GM19035 (cell line): ENCODE measurements around the gene CA5A.

Experiments used
- ATAC-seq: cut with Tn5 transposase; IDR thresholded peaks from one replicate; pipeline ENCODE4 v1.9.1; 2021; ENCODE audit not compliant: unreplicated experiment

CA5A gene

DNA sequence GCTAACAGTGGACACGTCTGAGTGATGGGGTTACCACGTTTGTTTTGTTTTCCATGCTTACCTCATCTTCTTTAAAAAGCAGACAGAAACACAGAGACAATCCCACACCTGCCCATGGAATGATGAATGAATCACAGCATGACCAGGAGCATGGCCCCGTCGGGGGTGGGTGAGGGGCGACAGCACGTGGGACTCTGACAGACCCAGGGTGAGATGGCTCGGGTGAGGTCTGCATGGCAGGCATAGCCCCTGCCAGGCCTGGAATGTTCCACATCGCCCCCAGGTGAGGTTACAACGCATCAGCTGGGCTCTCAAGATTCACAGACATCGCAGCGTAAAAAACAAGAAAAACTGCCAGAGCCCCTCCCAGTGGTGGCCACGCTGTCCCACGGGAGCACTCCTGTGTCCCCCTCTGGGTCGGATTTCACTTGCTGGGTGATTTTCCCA is 85.2 kb downstream of the CA5A start:
- no peak for ATAC-seq

DNA sequence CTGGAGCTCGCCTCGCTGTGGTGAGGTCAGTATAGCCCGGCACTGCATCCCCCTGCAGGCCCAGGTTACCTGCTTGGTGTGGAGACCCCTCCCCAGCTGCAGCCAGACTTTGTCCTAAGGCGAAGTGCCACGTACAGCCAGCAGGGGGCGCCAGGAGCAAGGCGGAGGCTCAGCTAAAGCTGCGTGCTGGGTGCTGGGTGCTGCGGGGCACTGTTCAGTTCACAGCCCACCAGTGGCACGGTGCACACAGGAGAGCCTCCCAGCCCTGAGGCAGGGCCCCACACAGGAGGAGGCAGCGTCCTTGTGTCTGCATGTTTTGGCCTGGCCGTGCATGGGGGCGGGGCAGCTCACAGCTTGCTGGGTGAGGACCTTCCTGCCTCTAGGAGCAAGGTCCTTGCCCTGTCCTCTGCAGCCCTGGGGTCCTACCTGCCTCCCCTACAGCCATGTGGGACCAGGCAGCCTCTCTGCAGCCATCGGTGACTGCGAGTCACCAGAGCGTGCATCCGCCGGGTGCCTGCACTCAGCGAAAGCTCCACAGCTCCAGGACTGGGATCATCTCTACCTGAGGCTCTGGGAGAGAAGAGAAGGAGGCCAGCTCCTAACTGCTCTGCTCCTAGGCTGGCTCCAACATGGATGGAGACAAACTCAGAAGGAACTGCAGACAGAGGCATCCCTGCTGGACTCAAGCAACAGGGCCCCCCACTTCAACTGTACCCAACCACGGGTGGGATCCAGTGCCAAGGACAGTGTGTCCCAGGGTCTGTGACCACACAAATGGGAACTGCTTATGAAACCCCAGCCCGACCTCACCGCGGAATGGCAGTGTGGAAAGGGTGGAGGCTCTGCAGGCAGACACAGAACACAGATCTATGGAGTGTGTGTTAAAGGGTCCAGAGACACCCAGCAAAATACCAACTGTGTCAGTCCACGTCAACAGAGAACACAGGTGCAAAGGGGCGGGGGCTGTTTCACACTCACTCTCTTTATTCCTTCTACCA is 86.0 kb downstream of the CA5A start:
- ATAC-seq: no peak

DNA sequence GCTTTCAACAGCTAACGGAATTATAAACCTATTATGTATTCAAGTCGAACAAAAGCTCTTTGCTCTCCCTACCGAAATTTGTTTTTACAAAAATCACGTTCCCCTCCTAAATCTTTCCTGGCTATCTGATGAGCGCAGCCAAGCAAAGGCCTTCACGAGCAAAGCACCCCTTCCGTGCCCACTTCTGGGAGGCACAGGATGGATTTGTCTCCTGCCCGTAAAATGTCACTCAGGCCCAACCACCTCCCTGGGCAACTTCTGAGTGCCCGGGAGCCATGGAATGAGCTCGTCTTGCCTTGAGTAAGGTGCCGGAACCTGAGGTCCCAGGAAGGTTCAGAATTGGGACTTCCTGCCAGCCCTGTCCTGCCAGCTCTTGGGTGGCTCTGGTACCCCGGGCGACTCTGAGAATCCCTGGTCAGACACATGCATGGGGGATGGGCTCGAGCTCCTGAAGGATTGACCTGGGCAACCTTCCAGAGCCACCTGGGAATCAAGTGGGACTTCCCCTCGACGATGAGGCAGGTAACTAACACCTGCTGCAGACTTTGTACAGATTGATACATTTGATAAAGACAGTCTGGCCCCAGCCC is 86.8 kb downstream of the CA5A start:
- no peak for ATAC-seq

DNA sequence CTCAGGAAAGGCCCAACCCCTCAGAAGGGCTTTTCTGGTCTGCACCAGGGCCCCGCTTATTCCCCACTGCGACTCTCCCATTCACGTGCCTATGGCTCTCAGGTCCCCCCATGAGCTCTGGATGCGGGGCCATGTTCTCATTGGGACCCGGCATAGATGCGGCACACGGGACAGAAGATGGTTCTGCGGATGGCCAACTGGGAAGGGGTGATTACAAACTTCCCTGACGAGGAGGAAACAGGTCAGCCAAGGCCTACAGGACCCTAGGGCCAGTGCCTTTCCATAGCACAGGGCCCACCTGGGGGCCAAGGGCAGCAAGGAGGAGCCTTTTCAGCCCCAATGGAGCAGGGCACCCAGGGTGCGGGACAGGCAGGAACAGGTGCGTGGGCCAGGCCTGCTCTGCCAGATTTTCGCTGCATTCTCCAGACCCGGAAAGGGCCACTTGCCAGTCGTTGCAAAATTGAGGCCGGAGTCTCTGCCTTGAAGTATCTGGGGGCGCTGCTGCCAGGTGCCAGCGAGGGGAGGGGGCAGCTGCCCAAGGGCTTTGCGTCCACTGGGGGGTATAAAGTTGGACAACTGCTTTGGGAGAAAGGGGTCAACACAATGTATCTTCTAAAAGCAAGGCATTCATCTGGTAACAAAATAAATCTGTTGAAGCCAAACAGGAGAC is 87.5 kb downstream of the CA5A start:
- ATAC-seq: no peak

DNA sequence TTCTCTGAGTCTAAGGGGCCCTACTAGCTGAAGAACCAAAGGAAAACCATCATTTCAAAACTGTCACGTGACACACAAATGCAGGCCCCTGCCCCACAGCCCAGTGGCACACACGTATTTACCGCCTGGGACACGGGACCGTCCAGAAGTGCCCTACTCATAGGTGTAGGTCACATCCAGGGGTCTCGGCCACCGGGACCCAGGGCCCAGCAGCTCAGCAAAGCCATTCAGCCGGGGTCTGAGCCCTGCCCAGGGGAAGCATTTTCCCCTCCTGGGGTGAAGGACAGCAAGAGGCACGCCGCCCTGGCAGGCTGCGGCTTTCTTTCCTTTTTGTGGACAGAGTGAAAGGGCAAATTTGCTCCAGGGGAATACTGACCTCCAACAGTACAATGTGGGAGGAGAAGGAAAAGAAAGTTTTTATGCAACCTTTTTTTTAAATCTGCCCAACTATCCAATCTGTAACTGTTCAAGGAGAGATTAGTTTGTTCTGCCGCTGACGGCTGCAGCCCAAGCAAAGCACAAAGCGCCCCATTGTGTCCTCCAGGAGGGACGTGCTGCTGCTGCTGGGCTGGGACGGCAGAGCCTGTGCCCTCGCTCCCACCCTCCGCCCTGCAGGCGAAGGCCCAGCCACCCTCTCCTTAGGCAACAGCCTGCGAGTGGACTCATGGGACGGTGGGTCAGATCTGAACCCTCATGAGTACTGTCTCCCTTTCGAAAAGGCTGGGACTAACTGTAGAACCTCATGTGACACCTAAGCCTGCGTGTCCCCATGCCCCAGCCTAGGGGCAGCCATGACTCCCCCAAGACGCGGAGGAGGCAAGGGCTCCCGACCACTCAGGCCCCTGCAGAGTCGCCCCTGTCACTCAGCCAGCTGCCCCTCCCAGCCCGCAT is 88.3 kb downstream of the CA5A start:
- no peak for ATAC-seq

DNA sequence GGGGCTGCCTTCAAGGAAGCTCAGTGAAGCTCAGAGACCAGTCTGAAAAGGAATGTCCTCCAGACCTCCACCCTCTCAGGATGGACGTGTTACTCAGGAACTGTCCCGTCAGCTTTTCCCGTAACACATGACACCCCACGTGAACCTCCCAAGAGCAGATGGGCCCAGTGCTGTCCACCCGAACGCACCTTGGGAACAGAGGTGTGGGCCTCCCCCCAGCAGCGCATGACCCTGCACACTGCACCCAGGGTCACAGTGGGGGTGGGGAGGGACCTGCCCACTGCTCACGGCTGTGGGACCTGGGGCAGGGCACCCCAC is 88.9 kb downstream of the CA5A start:
- no peak for ATAC-seq

DNA sequence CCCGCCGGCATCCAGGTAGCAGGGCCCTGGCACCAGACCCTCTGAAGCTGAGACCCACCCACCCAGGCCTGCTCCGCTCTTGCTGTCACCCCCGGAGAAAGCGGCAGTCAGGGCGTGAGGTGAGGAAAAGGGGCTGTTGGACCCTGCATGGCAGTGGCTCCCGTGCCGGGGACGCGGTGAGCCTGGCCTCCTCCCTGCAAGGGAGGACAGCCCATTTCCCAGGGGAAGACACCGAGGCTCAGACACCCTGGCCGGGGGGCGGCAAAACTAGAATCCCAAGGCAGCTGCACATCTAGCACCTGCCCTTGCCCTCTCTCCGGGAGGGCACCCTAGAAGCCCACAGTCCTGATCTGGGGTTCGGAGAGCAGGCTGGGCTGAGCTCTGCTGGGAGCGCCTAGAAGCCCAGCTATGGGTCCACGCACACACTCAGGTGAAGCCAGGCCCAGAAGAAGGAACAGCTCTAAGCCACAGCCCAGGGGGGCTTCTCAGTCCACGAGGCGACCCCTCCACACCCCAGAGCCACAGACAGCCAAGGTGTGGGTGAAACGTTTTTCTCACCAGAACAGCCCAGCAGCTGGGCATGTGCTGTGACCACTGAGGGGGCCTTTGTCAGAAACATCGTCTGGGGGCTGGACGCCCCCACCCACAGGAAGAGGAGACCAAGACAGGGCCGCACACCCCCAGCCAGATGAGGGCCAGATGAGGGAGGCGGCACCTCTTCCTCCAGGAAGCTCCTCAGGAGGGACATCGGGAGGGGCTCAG is 89.4 kb downstream of the CA5A start:
- no peak for ATAC-seq

DNA sequence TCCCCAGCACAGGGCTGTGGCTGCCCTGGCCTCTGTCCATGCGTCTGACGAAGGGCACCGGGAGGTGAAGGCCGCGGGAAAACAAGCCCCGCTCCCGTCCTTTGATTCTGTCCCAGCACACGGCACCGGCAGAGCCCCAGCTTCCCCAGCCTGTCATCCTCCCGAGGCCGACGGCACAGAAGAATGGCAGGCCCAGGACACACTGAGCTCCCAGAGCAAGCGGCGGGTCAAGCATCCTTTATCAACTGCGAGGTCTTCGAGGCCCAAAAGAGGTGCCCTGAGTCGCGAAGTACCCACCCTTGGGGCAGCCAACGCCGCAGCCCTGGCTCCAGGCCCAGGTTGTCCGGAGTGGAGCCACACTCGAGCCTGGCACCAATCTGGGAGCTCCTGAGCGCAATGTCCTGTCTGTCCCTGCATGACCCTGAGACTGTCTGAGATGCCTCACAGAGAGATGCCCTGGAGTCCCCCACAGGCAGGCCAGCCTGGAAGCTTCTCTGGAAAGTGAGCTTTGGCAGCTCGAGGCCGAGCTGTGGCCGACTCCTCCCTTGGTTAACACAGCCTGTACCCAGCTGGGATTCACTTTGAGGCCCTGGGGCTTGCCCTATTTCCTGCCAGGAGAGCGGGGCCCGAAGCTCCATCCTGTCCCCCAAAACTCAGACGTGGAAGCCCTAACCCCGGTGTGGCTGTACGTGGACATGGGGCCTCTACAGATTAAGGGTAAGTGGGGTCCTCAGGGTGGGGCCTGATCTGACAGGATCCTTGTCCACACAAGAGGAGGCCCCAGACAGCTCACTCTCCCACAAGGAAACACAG is 90.3 kb downstream of the CA5A start:
- ATAC-seq: no peak

DNA sequence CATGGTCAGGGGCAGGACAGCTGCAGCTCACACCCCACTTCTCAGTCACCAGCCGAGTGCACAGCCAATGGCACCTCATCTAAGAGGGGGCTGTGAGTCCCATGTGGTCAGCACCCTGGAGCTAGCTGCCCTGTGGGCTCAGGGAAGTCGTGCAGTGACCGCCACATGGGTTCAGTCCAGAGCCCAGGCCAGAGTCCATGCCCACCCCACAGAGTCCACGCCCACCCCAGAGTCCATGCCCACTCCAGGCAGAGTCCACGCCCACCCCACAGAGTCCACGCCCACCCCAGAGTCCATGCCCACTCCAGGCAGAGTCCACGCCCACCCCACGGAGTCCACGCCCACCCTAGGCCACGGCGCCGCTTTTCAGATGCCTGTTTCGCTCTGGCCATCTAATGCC is 91.1 kb downstream of the CA5A start:
- no peak for ATAC-seq

DNA sequence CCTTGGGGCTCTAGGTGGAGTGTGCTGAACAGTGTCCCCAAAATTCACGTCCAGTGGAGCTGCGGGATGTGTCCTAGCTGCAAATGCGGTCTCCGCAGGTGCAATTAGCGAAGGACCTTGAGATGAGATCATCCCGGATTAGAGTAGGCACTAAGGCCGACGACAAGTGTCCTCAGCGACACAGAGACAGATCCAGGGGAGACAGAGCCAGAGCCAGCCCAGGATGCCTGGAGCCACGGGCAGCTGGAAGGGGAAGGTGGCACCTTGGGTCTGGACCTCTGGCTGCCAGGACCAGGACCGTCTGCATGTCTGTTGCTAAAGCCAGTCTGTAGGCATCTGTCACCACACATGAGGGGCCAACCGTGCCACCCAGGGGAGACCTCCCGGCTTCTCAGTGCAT is 91.5 kb downstream of the CA5A start:
- no peak for ATAC-seq

DNA sequence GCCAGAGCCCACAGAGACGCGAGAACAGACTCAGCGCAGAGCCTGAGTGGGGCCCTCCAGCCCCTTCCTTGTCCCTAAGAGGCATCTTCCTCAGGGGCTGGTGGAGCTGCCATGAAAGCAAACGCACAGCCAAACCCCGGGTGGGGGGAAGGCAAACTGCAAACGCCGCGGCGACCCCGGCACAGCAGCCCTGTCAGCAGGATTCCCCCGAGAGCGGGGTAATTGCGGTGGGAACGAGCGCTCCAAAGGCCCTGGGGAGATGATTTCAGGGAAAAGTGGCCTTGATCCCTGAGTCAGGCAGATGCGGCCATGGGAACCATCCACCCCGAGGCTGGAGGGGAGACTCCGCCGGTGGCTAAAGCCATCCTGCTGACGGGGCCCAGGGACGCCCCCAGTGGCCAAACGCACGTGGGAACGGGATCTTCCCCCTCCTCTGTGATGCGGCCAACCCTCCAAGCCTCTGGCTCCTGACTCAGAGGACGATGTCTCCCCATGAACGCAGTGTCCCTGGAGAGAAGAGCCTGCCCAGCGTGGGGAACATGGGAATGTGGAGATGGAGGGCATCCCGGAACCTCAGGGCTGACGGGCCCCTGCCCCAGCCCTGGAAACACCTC is 92.1 kb downstream of the CA5A start:
- no peak for ATAC-seq

DNA sequence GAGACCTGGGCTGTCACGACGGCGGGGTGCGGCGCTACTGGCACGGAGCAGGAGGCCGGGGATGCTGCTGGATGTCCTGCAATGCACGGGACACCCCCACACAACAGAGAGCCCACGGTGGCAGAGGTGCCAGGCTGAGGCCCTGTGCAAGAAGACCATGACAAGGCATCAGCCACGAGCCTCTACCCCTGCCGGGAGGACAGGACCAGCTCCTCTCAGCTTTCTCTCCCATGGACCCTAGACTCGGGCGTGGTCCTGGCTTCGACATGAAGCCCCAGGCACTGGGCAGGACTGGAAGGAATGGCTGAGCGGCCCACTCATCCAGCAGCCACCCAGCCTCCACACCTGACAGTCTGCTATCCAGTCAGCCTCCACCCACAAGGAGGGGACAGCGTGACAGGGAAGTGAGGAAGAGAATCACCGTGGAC is 92.6 kb downstream of the CA5A start:
- no peak for ATAC-seq

DNA sequence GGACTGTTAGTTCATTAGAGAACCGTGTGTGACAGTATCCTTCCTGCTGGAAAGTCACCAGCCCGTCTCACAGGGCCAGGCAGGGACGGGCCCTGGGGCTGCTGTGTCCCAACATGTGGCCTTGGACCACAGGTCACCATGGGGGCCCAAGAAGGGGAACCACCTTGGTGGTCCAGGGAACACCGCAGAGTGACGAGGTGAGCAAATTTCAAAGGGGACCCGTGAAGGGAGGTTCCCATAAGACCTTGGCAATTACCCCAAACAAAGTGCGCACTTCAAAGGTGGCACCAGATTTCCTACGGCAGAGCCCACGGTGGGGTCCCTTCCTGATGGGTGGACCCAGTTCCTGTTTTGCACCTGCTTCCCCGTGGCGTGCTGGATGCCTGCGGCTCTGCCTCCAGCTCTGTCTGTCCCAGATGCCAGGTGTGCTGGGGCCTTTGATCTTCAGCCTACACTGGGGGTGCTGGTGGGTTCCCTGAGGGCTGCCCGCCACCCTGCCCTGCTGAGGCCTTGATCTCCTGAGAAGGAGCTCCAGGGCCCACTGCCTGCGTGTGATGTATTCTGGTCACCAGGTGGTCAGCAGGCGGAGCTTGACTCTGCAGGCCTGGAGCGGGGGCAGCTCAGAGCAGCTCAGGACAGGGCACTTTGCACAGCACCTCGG is 94.0 kb downstream of the CA5A start:
- no peak for ATAC-seq

DNA sequence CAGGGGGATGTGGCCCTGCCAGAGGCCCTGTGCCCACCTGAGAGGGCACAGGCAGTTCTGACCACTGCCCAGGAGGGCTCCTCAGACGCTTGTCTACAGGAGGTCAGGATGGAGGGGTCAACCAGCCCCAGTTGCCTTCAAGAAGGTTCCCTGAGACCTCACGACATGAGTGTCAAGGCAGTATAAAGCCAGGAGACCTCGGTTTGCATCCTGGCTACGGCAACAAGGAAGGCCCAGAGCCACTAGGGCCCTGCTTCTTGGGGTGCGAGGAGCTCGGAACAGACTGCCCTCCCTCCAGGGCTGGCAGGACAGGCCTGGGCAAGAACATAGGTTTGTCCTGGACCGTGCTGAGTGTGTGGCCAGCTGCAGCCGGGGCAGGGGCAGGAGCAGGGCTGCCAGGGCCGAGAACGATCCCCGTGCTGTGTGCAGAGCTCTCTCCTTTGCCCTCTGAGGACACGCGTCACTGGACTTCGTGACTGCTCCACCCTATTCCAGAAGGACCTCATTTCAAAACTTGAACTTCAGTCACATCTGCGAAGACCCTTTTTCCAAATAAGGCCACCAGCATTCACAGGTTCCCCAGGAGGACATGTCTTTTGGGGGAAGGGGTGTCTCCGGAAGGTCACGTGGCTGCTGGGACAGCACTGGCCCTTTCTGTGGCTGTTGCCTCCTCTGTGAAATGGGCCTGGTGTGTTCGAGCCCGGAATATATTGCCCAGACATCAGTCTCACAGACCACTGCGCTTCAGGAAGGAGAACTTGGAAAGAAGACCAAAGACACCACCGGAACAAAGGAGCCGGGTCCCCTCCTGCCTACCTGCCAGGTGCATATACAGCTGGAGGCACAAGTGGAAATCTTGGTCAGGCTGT is 94.8 kb downstream of the CA5A start:
- ATAC-seq: no peak

DNA sequence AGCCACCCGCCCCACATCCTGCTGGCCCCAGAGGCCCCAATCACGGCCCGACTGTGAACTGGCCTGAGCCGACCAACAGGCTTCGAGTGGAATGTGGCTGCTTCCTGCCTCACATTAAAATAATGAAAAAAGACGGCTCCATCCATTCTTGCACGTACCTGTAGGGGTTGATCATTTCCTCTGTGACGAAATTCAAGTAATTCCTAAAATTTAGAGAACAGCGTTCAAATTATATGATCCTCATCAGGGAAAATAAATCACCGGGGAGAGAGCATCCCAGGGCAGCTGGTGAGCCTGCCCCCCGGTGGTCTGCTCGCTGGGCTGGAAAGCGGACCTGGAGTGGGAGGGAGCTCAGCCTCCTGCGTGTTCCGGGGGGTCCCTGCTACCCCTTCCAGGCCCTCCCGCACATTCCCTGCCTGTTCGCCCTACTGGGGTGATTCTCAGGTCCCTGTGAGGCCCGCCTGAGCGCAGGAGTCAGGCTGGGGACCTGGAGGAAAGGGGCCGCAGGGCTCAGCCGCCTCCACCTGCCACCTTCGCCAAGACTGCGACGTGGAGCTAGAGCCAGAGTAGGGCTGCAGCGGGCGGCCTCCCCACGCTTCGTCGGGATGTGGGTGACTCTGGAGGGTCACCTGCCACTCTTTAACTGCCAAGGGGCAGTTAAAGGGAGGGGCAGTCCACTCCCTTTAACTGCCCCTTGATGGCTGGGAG is 95.9 kb downstream of the CA5A start:
- no peak for ATAC-seq

DNA sequence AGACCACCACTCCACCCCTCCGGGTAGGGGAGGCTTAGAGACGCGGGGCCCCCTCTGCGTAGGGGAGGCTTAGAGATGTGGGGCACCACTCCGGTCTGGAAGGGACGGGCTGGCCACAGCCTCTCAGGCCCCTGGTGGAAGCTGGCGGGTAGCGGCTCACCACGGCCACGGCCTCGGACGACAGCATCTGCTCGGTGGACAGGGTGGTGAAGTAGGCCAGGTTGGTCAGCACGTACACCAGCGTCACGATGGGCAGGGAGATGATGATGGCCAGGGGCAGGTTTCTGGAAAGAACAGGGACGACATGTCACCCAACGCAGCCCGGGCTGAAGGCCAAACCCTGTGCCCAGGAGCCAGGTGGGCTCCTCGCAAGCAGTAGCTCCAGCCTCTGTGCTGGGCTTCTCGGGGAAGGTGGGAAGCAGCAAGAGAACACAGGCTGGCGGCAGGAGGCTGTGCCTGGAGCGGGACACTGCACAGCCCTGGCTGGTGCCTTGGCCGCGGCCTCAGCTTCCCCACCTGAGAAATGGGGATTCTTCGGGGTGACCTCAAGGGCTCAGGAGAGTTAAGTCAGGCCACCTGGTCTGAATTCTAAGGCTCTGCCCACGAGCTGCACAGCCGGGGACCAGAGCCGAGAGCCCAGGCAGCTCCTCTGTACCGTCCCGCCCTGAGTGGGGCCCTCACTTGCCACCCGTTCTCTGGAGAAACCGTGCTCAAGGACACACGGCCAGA is 96.6 kb downstream of the CA5A start:
- ATAC-seq: no peak
